MCF 10A (cell line): Measurements from ENCODE around the gene RIPOR3. TPM values are rescaled to one million over a fixed set of nuclear protein-coding genes. Genes with fewer than 3 reads are reported as not detected.
"Not testable (repeated sequence)": the region's sequence is repeated elsewhere in the genome, so short reads cannot be mapped to it uniquely, and the experiment has no call there.

ENCODE experiments used
- BruUV-seq: library from RNA; stranded (reverse); fragments of 400-500 nt; replicated peaks from 2 replicates; lab custom pipeline; 2021; lab: Mats Ljungman, UMichigan
- CTCF ChIA-PET: fragments of 300-600 bp; sonication (Branson Sonifier 250); formaldehyde crosslinking; extraction: SDS; loops from one replicate; lab custom pipeline; 2021; ENCODE audit warnings: antibody characterized with exemption, inconsistent platforms; lab: Yijun Ruan, JAX
- POLR2A ChIA-PET: fragments of 300-600, 350-650 bp; sonication (Branson Sonifier 250); formaldehyde crosslinking; extraction: SDS; loops from one replicate; lab custom pipeline; 2020; ENCODE audit warnings: antibody characterized with exemption, inconsistent platforms; lab: Yijun Ruan, JAX
- DNase-seq: peaks from one replicate; pipeline ENCODE4 v3.0.0-alpha.2; 2018; ENCODE audit not compliant: unreplicated experiment
- H3K27ac Mint-ChIP-seq: one replicate; pipeline ENCODE4 v1.8.0; 2022; ENCODE audit warnings: mild to moderate bottlenecking, low read depth, mixed read lengths; ENCODE audit not compliant: unreplicated experiment
- H3K27me3 Mint-ChIP-seq: one replicate; pipeline ENCODE4 v1.8.0; 2022; ENCODE audit warnings: mixed read lengths; ENCODE audit not compliant: insufficient read depth, unreplicated experiment
- H3K36me3 Mint-ChIP-seq: one replicate; pipeline ENCODE4 v1.8.0; 2022; ENCODE audit warnings: mild to moderate bottlenecking, moderate library complexity, mixed read lengths; ENCODE audit not compliant: insufficient read depth, unreplicated experiment
- H3K4me1 Mint-ChIP-seq: one replicate; pipeline ENCODE4 v1.8.0; 2022; ENCODE audit warnings: mixed read lengths; ENCODE audit not compliant: insufficient read depth, unreplicated experiment
- H3K4me3 Mint-ChIP-seq: one replicate; pipeline ENCODE4 v1.8.0; 2022; ENCODE audit warnings: mild to moderate bottlenecking, moderate library complexity, mixed read lengths; ENCODE audit not compliant: unreplicated experiment
- H3K9me3 Mint-ChIP-seq: one replicate; pipeline ENCODE4 v1.8.0; 2022; ENCODE audit warnings: mixed read lengths; ENCODE audit not compliant: unreplicated experiment
- intact Hi-C: fragments of 100-400 bp; cut with micrococcal nuclease; formaldehyde crosslinking; loops from 2 replicates; pipeline ENCODE4 v1.14.1; 2022
- total RNA-seq: library from RNA; stranded (reverse); gene quantifications from 2 replicates; pipeline ENCODE4 v1.2.3, GENCODE V29; 2022
- TF ChIP-seq, protein P1 (sequence below): fragments of 200-600 bp; IDR thresholded peaks from one replicate; pipeline ENCODE4 v1.8.0; 2022; ENCODE audit warnings: antibody characterized with exemption, mild to moderate bottlenecking; ENCODE audit not compliant: unreplicated experiment

Gene RIPOR3
- total RNA-seq, 1 experiment from 2014 or later, result not detected

DNA sequence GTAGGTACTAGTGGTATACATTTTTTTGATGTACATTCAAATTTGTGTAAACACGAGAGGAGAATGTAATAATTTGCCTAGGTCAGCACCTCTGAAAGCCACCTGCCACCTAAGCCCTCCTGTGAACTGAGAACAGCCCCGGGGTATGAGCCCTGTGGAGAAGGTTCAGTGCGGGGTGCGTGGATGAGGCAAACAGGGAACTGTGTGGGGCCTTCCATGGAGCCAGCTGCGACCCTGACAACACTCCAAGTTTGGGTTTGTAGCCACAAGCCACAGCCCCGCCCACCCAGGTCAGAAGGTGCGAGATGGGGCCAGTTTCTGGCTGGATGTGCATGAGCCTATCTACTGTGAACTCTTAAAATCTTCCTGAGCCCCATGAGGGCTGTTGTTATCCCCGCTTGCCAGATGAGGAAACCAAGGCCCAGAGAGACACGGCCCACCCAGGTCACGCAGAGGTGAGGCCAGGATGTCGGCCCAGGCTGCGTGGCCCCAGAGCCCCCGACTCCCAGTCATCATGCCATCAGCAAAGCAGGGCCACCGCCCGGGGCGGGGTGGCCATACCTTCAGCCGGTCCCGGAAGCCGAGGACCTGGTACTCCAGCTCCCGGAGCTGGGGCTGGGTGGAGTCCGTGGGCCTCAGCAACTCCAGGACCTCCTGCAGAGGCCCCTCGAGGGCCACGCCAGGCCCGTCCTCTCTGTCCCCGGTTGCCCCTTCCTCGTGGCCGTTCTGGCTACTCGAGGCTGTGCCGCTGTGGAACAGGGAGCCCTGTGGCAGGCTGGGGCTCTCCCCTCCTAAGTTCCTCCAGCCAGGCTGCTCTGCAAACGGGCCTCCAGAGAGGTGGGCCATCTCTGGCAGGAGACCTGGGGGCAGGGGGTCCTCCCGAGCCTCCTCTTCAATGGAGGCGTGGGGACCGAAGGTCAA is 89.6 kb downstream of the RIPOR3 start:
- intact Hi-C loops, result no loop called here
- ChIA-PET CTCF (interaction anchor here (0.6 kb wide), 1 partner anchor 482 kb away, joined by 3 read pairs; no protein-coding TSS in a partner anchor), POLR2A (no interaction called here)
- Mint-ChIP-seq H3K9me3 (no peaks in the 10 kb centered on the region), H3K27me3 (no peaks in the 10 kb centered on the region), H3K36me3 (no peaks in the 10 kb centered on the region), H3K27ac (no peak overlapping the region), H3K4me3 (no peak overlapping the region), H3K4me1 (no peaks in the 10 kb centered on the region)
- TF ChIP-seq, protein P1, sequence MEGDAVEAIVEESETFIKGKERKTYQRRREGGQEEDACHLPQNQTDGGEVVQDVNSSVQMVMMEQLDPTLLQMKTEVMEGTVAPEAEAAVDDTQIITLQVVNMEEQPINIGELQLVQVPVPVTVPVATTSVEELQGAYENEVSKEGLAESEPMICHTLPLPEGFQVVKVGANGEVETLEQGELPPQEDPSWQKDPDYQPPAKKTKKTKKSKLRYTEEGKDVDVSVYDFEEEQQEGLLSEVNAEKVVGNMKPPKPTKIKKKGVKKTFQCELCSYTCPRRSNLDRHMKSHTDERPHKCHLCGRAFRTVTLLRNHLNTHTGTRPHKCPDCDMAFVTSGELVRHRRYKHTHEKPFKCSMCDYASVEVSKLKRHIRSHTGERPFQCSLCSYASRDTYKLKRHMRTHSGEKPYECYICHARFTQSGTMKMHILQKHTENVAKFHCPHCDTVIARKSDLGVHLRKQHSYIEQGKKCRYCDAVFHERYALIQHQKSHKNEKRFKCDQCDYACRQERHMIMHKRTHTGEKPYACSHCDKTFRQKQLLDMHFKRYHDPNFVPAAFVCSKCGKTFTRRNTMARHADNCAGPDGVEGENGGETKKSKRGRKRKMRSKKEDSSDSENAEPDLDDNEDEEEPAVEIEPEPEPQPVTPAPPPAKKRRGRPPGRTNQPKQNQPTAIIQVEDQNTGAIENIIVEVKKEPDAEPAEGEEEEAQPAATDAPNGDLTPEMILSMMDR, result no peak
- BruUV-seq, result no TSS peak
- DNase-seq, result no peak

DNA sequence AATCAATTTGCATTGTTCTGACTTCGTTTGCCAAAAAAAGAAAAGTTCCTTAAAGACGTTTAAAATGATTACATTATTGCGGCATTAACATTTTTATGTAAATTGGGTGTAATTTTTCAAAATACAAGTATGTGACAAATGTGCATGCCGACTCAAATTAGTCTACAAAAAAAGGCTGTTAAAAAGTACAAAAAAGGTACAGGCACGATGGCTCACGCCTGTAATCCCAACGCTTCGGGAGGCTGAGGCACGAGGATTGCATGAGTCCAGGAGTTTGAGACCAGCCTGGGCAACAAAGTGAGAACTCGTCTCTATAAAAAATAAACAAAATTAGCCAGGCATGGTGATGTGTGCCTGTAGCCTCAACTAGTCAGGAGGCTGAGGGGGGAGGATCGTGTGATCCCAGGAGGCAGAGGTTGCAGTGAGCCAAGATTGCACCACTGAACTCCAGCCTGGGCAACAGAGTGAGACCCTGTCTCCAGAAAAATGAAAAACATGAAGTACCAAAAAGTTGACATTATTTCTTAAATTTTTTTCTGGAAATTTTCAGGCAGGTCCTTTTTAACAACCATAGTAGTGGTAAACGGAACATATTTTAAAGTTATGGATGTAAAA is 91.0 kb downstream of the RIPOR3 start:
- Mint-ChIP-seq H3K4me3 (no peak overlapping the region), H3K36me3 (no peaks in the 10 kb centered on the region), H3K9me3 (no peaks in the 10 kb centered on the region), H3K27ac (no peak overlapping the region), H3K27me3 (no peaks in the 10 kb centered on the region), H3K4me1 (no peaks in the 10 kb centered on the region)
- no TSS peak for BruUV-seq
- ChIA-PET POLR2A (no interaction called here), CTCF (interaction anchor here (0.7 kb wide), 1 partner anchor 195 kb away, joined by 3 read pairs; the partner anchor contains the start of gene BCAS4)
- intact Hi-C loops, result no loop called here
- no peak for DNase-seq
- TF ChIP-seq, protein P1, result no peak

DNA sequence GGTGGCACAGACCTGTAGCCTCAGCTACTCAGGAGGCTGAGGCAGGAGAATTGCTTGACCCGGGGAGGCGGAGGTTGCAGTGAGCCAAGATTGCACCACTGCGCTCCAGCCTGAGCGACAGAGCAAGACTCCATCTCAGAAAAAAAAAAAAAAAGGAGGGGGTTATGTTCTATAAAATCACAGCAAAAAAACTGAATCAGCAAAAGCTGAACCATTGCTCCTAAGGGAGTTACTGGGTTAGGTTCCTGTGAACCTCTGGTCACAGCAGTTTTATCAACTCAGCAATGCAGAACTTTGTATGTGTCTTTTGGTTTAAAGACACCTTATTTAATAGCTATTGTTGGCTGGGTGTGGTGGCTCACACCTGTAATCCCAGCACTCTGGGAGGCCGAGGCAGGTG is 92.6 kb downstream of the RIPOR3 start:
- H3K27me3 Mint-ChIP-seq, DNase-seq, H3K36me3 Mint-ChIP-seq, H3K4me3 Mint-ChIP-seq, H3K9me3 Mint-ChIP-seq, H3K4me1 Mint-ChIP-seq, intact Hi-C loops, H3K27ac Mint-ChIP-seq, POLR2A ChIA-PET, BruUV-seq: not testable (repeated sequence)
- CTCF ChIA-PET, result interaction anchor here (0.5 to 1.0 kb wide), 9 partner anchors 12 to 412 kb away, joined by 3 to 6 read pairs (median 3); no protein-coding TSS in a partner anchor

DNA sequence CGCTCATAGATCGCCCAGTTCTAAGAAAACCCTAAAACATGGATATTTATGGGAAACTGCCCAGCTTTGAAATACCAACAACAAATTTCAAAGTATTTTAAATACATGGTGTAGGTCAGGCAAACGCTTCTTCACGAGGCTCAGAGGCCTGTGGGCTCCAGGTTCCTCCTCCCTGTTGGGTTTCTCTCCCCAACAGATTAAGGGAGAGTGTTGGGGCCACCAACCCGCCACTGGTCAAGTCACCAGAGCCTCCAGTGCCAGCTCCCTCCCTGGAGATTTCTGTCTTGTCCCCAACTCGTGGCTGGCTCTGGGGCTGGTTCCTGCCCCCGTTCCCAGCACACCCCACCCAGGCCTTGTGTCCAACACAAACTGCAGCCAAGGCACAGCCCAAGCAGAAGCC is 93.3 kb downstream of the RIPOR3 start:
- Mint-ChIP-seq H3K36me3 (no peaks in the 10 kb centered on the region), H3K9me3 (no peaks in the 10 kb centered on the region), H3K27ac (no peak overlapping the region), H3K4me3 (no peak overlapping the region), H3K27me3 (no peaks in the 10 kb centered on the region), H3K4me1 (no peaks in the 10 kb centered on the region)
- BruUV-seq, result no TSS peak
- CTCF ChIA-PET, result interaction anchor here (0.7 kb wide), 1 partner anchor 200 kb away, joined by 3 read pairs; no protein-coding TSS in a partner anchor
- TF ChIP-seq, protein P1, result no peak
- no peak for DNase-seq
- intact Hi-C loops, result no loop called here
- POLR2A ChIA-PET, result interaction anchor here (1.5 kb wide), 1 partner anchor 66 kb away, joined by 3 read pairs; no protein-coding TSS in a partner anchor
